GOT3 (cell line): ENCODE results near the gene OOSP4A.

ENCODE experiments used
- DNase-seq: peaks from one replicate; lab custom pipeline; 2025; ENCODE audit warnings: mixed read lengths; lab: John Stamatoyannopoulos, UW

The OOSP4A gene

DNA sequence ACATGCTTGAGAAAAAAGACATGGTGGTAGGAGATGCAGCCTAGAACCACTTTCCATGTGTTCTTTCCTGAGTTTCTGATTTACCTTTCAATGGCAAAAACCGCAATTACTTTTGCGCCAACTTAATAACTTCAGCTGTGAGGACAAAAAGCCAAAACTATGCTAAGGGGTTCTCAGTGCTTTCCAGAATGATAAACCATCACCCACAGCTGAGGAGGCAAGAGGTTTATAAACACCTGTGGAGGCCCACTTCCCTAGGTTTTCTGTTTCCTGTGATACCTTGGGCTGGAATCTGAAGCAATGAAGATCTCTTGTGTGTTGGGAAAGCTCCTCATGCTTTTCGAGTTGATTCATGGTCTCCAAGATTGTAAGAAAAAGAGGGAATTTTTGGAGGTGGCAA lies at the start of gene OOSP4A:
TSS of gene OOSP4A (plus strand) at position 301 of the 400 bp plus-strand sequence. CDS start at position 301, 0 bp downstream.
- no peak for DNase-seq

DNA sequence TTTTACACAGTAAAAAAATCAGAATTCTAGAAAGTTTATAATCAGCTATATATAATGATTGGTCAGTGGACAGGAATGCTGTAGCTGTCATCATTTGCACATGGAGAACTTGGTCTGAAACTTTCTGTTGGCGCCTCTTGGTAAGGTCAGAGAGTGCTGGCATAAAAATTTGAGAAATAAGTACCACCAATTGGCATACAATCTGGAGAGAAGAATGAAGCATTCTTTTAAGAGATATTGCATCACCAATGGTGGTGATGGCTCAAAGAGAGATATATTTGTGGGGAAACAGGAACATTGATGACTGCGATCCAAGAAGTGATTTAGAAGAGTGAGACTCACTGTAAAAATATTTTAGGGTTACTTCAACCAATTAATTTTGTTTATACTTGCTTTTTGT lies 45.4 kb upstream of the OOSP4A start:
- DNase-seq: no peak

DNA sequence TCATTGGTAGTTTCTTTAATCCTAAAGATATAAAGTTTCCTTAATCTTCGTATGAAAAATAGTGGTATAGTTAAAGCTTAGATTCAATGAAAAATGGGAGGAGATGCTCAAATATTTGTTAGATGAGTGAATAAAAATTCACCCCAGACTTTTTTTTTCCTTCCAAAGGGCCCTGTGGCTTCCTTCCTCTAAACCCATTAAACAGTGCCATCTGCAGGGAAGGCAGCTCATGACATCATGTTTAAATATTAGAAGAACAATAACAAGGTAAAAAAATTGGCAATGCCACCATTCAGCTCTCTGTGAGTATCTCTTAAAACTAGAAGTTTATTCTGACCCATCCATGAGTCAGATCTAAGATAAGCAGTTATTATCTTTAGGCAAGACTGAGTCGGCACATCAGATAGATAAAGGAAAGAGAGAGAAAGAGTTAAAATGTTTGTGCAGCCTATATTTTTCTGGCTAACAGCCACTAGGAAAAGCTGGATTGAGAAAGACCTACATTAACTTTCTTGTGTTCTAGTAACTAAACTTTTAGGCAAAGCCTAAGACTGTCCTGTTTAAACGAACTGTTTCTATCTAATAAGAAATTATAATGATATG lies 44.7 kb upstream of the OOSP4A start:
- DNase-seq: no peak

- DNase-seq: no peak
Observed at GRCh38 chr11:59923813-59924212, 40.0 kb upstream of the OOSP4A start.

GRCh38 chr11:59931688-59932087 lies 32.1 kb upstream of the OOSP4A start:
- no peak for DNase-seq

GRCh38 chr11:59938132-59938531 lies 25.7 kb upstream of the OOSP4A start, which contains the start of gene OOSP1:
Gene OOSP1 (plus strand): TSS chr11:59938432. CDS start chr11:59938455, 23 bp downstream.
- DNase-seq: no peak

GRCh38 chr11:59938718-59939117 lies 25.1 kb upstream of the OOSP4A start:
- DNase-seq: no peak

GRCh38 chr11:59939482-59939881 lies 24.4 kb upstream of the OOSP4A start:
- no peak for DNase-seq

GRCh38 chr11:59941091-59941490 lies 22.7 kb upstream of the OOSP4A start:
- no peak for DNase-seq

GRCh38 chr11:59943997-59944714 lies 19.7 kb upstream of the OOSP4A start:
- DNase-seq: no peak

GRCh38 chr11:59944720-59945119 lies 19.1 kb upstream of the OOSP4A start:
- DNase-seq: no peak

GRCh38 chr11:59953463-59954218 lies 10.2 kb upstream of the OOSP4A start:
- no peak for DNase-seq

- no peak for DNase-seq
Observed at GRCh38 chr11:59954219-59954847, 9.5 kb upstream of the OOSP4A start.

DNA sequence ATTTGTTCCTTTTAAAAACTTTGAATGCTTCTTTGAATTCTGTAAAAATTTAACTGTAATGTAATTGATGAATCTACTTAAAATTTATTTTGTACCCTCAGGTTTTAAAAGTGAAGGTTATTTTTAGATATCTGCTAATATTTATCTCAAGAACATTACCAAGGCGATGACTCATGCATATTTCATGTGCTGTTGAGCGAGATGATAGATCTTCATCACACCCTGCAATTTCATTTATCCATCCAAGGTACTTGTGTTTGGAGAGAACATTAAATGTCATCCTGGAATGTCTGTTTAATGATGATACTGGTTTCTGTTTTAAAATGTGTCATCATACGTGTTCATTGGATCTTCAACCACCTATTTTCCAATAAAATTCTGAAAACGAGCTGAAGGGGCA lies 6.7 kb upstream of the OOSP4A start:
- no peak for DNase-seq

DNA sequence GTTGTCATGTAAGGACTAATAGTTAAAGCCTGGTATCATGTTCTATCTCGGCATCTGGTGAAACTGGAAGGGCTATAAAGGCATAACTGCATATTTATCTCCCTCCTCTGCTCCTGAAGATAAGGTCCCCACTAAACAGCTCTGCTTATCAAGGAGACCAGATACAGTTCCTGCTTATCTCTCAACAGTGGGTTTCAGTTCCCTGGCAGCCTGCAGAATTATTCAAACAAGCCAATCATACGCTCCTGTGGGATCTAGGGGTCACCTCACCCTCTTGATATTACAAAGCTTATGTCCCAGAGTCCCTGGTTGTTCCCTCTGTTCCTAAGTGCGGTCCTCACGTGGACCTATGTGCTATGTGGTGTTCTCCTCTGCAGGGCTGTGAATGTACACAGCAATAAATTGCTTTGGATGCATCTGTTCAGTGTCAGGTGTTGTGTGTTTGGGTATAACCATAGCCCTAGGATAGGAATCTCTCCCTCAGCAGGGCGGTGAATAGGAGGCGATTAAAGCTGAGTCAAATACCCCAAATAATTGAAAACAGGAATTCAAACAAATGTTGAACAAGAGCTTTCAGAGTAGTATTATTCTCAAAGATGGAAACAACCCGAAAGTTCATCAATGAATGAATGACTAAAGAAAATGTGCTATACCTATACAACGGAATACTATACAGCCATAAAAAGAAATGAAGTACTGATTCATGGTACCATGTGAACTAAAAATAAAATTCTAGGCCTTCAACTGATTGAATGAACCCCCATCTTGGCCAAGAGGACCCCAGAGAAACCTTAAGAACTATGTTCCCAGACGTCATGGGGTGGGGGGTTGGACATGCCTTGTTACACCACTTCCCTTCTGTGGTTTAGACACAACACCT lies 3.1 kb upstream of the OOSP4A start:
- DNase-seq: no peak

DNA sequence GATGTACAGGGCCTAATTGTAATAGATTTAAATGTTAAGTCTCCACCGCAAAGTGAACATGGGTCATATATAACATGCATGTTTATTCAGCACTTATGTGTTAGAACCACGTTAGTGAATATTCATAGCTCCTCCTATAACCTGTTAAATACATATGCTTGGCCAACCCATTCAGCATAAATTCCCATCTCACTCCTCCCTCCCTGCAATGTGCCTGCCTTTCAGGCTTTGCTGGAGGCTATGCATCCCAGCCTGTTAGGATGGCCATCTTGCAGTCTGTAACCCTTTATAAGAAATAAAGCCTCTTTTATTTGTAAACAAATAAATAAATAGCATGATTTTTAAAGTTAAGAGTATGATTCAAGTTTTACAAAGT lies 1.7 kb upstream of the OOSP4A start:
- DNase-seq: no peak

DNA sequence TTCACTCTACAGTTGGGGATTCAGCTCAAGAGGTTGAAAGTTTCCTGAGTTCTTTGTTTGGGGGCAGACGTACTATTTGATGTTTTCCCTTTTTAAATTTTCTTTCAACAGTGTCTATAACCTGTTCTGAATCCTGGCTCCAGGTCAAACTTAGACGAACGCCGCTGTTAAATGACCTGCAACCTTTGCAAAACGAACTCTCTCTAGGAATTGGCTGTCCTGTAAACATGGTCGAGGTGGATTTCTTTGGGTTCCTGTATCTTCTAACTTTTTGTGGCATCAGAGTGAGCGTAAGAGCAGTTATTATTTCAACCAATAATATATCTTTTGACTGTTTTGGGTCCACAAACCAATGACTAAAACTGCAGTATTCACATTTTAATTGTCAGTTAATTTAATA lies 1.6 kb downstream of the OOSP4A start:
- no peak for DNase-seq

DNA sequence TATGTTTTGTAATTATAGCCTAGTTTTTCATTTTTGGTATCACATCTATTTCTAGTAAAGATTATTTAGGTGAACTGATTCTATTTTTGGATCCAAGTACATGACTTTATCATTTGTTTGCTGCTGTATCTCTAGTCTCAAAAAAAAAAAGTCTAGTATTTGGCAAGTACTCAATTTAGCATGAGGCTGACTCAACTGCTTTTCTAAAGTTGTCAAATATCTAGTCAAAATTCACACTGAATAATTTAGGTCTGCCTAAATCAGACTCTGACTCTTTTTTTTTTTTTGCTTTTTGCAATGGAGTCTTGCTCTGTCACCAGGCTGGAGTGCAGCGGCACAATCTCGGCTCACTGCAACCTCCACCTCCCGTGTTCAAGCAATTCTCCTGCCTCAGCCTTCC lies 2.4 kb downstream of the OOSP4A start:
- no peak for DNase-seq

DNA sequence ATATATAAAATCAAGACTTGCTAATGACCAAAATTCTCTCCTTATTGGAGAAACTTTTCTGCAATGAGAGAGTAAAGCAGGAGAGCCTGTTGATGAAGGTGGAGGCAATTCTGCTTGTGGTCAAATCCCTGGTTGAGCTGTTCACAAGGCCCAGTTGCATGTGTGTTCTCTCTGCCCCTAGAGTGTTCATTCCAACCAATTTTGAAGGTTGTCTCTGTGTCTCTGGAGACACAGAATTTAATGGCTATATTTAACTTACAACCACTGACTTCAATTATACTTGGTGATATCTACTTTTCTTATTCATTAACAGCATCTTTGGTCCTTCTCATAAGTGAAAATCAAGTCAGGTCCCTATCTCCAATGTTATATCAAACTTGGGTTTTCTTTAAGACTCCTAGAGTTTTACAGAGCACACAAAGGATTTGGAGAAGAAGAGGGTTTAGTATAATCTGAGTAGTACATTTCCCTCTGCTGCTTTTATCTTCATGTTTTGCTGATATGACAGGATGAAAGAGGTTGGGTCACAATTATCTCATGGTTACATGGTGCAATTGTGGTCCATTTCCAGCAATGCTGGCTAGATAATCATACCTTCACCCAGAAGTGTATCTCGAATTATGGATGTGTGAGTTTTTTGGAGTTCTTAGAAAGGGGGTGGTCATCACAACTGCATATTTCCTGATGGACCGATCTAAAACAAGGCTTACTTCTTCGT lies 4.0 kb downstream of the OOSP4A start:
- DNase-seq: no peak

DNA sequence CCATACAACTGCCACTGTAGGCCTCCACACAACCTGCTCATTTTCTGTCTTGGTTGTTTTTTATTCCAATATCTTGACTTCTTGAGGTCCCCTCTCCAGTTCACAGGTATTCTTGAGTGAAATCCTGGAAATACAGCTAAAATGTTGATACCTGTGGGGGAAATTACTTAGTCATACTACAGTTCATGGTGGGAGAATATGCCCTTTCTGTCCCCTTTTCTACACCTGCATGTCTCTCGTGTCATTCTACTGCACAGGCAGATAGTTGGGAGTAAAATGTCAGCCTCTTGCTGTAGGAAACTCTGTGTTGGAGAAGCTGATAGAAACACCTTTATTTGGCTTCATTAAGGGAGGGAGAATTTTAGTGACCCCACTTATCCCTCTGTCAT lies 4.6 kb downstream of the OOSP4A start:
- DNase-seq: no peak

- no peak for DNase-seq
Observed at GRCh38 chr11:59973097-59973496, 9.3 kb downstream of the OOSP4A start.
